A673 (cell line): ENCODE data around the gene TMEM109.

ENCODE experiments used
- EZH2 ChIP-seq: fragments of 200-600 bp; sonication (generic); IDR thresholded peaks from 2 replicates; pipeline ENCODE4 v1.6.1; 2017; ENCODE audit warnings: borderline replicate concordance, low read depth, mild to moderate bottlenecking, mixed read lengths, antibody characterized with exemption, low read length; ENCODE audit not compliant: poor library complexity, severe bottlenecking
- TF ChIP-seq, protein P1 (sequence below): fragments of 300-800, 200-600 bp; sonication (generic); conservative IDR thresholded peaks from 2 replicates; pipeline ENCODE4 v1.5.1; 2017; ENCODE audit warnings: low read depth, mild to moderate bottlenecking, antibody characterized with exemption, low read length, moderate library complexity, mixed read lengths

DNA sequence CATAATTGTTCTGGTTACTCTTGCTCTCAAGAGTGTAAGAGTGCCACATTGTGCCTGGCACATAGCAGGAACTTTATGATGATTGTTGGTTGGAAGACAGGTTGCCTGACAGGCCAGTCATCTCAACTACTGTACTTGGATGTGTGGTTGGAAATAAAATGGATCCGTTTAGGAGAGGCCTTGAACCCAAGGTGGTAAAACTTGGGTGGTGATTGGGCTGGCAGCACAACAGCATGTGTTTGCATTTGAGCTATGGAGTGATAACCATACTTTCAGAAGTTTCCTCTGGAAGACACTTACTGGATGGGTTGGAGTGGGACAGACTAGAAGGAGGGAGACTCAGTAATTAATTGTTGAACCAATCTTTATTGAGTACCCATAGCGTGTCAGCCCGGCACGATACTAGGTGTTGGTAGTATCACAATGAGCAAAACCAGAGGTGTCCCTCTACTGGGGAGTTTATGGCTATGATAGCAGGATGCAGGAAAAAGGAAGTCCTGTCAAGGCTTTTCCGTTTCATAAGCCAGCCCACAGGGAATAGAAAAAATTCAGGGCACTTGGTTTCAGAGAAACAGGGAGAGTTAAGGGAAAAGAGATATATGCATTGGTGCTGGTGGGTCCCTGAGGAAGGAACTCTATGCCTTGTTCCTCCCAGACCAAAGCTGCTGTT, 3.1 kb upstream of the TMEM109 start:
- TF ChIP-seq EZH2, result no peak
- TF ChIP-seq, protein P1, sequence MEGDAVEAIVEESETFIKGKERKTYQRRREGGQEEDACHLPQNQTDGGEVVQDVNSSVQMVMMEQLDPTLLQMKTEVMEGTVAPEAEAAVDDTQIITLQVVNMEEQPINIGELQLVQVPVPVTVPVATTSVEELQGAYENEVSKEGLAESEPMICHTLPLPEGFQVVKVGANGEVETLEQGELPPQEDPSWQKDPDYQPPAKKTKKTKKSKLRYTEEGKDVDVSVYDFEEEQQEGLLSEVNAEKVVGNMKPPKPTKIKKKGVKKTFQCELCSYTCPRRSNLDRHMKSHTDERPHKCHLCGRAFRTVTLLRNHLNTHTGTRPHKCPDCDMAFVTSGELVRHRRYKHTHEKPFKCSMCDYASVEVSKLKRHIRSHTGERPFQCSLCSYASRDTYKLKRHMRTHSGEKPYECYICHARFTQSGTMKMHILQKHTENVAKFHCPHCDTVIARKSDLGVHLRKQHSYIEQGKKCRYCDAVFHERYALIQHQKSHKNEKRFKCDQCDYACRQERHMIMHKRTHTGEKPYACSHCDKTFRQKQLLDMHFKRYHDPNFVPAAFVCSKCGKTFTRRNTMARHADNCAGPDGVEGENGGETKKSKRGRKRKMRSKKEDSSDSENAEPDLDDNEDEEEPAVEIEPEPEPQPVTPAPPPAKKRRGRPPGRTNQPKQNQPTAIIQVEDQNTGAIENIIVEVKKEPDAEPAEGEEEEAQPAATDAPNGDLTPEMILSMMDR, result no peak
